ENCODE measurements around the gene BTBD17. TPM values are rescaled to one million over a fixed set of nuclear protein-coding genes. Genes with fewer than 3 reads are reported as not detected.

The BTBD17 gene
- total RNA-seq, 2 experiments from 2014 or later, result not detected

GRCh38 chr17:74394977-74395376 lies 33.3 kb upstream of the BTBD17 start:
- DNase-seq, result no peak
- CTCF ChIA-PET, result interaction anchor here (0.6 to 2.5 kb wide), 2 partner anchors 27 to 663 kb away, joined by 3 to 10 read pairs; partner anchors contain the start of gene GPR142
- Mint-ChIP-seq H3K36me3 (ENCODE audit: low read depth) (no peaks in the 10 kb centered on the region), H3K4me3 (no peak overlapping the region), H3K27ac (no peak overlapping the region), H3K4me1 (ENCODE audit: low read depth) (no peaks in the 10 kb centered on the region), H3K27me3 (ENCODE audit: low read depth) (no peaks in the 10 kb centered on the region), H3K9me3 (no peaks in the 10 kb centered on the region)
- intact Hi-C loops (cut with micrococcal nuclease), result no loop called here

GRCh38 chr17:74394275-74394950 lies 32.7 kb upstream of the BTBD17 start:
- H3K27ac Mint-ChIP-seq, result no peak overlapping the region
- CTCF ChIA-PET, result interaction anchor here (0.6 to 2.5 kb wide), 4 partner anchors 27 to 664 kb away, joined by 3 to 10 read pairs (median 3); partner anchors contain the start of gene GPR142

GRCh38 chr17:74393346-74393942 lies 31.8 kb upstream of the BTBD17 start:
- no peak overlapping the region for H3K27ac Mint-ChIP-seq
- no peaks in the 10 kb centered on the region for H3K4me1 Mint-ChIP-seq (ENCODE audit: low read depth)
- no peak for DNase-seq
- intact Hi-C loops (cut with micrococcal nuclease), result no loop called here
- H3K4me3 Mint-ChIP-seq, result no peak overlapping the region
- no peaks in the 10 kb centered on the region for H3K36me3 Mint-ChIP-seq (ENCODE audit: low read depth)
- no peaks in the 10 kb centered on the region for H3K9me3 Mint-ChIP-seq
- H3K27me3 Mint-ChIP-seq (ENCODE audit: low read depth), result no peaks in the 10 kb centered on the region
- CTCF ChIA-PET, result interaction anchor here (1.3 to 2.5 kb wide), 2 partner anchors 14 to 26 kb away, joined by 8 to 10 read pairs; partner anchors contain the start of gene GPR142

More at GRCh38 chr17:74394275-74394950, 32.7 kb upstream of the BTBD17 start:
- no peaks in the 10 kb centered on the region for H3K9me3 Mint-ChIP-seq
- H3K4me3 Mint-ChIP-seq, result no peak overlapping the region
- no peak for DNase-seq
- no peaks in the 10 kb centered on the region for H3K27me3 Mint-ChIP-seq (ENCODE audit: low read depth)
- H3K4me1 Mint-ChIP-seq (ENCODE audit: low read depth), result no peaks in the 10 kb centered on the region
- no peaks in the 10 kb centered on the region for H3K36me3 Mint-ChIP-seq (ENCODE audit: low read depth)
- intact Hi-C loops (cut with micrococcal nuclease), result no loop called here

- Mint-ChIP-seq H3K9me3 (no peaks in the 10 kb centered on the region), H3K4me1 (ENCODE audit: low read depth) (no peaks in the 10 kb centered on the region), H3K27ac (no peak overlapping the region), H3K27me3 (ENCODE audit: low read depth) (no peaks in the 10 kb centered on the region), H3K4me3 (no peak overlapping the region), H3K36me3 (ENCODE audit: low read depth) (no peaks in the 10 kb centered on the region)
- CTCF ChIA-PET, result interaction anchor here (1.3 to 2.5 kb wide), 2 partner anchors 13 to 25 kb away, joined by 8 to 10 read pairs; partner anchors contain the start of gene GPR142
- intact Hi-C loops (cut with micrococcal nuclease), result no loop called here
- DNase-seq, result no peak
Observed at GRCh38 chr17:74392848-74393247, 31.2 kb upstream of the BTBD17 start.

- H3K4me3 Mint-ChIP-seq, result no peak overlapping the region
- no peaks in the 10 kb centered on the region for H3K27me3 Mint-ChIP-seq (ENCODE audit: low read depth)
- no peaks in the 10 kb centered on the region for H3K9me3 Mint-ChIP-seq
- no peak overlapping the region for H3K27ac Mint-ChIP-seq
- DNase-seq, result no peak
- intact Hi-C loops (cut with micrococcal nuclease), result no loop called here
- no peaks in the 10 kb centered on the region for H3K4me1 Mint-ChIP-seq (ENCODE audit: low read depth)
- CTCF ChIA-PET, result interaction anchor here (1.2 to 1.8 kb wide), 3 partner anchors 9 to 142 kb away, joined by 5 to 7 read pairs (median 5); no protein-coding TSS in a partner anchor
- H3K36me3 Mint-ChIP-seq (ENCODE audit: low read depth), result no peaks in the 10 kb centered on the region
Observed at GRCh38 chr17:74391771-74392170, 30.1 kb upstream of the BTBD17 start.

GRCh38 chr17:74390680-74391653 lies 29.3 kb upstream of the BTBD17 start:
- Mint-ChIP-seq H3K9me3 (no peaks in the 10 kb centered on the region), H3K4me1 (ENCODE audit: low read depth) (no peaks in the 10 kb centered on the region), H3K36me3 (ENCODE audit: low read depth) (no peaks in the 10 kb centered on the region), H3K27me3 (ENCODE audit: low read depth) (no peaks in the 10 kb centered on the region), H3K4me3 (no peak overlapping the region), H3K27ac (no peak overlapping the region)
- no peak for DNase-seq
- CTCF ChIA-PET, result interaction anchor here (1.0 to 1.8 kb wide), 4 partner anchors 10 to 142 kb away, joined by 3 to 7 read pairs (median 5); no protein-coding TSS in a partner anchor
- intact Hi-C loops (cut with micrococcal nuclease), result no loop called here

- Mint-ChIP-seq H3K27ac (no peak overlapping the region), H3K4me3 (no peak overlapping the region), H3K4me1 (ENCODE audit: low read depth) (no peaks in the 10 kb centered on the region), H3K9me3 (no peaks in the 10 kb centered on the region), H3K27me3 (ENCODE audit: low read depth) (no peaks in the 10 kb centered on the region), H3K36me3 (ENCODE audit: low read depth) (no peaks in the 10 kb centered on the region)
- intact Hi-C loops (cut with micrococcal nuclease), result no loop called here
- CTCF ChIA-PET, result interaction anchor here (1.4 to 1.8 kb wide), 2 partner anchors 10 to 11 kb away, joined by 5 to 7 read pairs; no protein-coding TSS in a partner anchor
- DNase-seq, result no peak
Observed at GRCh38 chr17:74389937-74390679, 28.4 kb upstream of the BTBD17 start.

GRCh38 chr17:74389084-74389753 lies 27.6 kb upstream of the BTBD17 start:
- Mint-ChIP-seq H3K9me3 (no peaks in the 10 kb centered on the region), H3K36me3 (ENCODE audit: low read depth) (no peaks in the 10 kb centered on the region), H3K27me3 (ENCODE audit: low read depth) (no peaks in the 10 kb centered on the region), H3K27ac (no peak overlapping the region), H3K4me1 (ENCODE audit: low read depth) (no peaks in the 10 kb centered on the region), H3K4me3 (no peak overlapping the region)
- intact Hi-C loops (cut with micrococcal nuclease), result no loop called here
- CTCF ChIA-PET, result interaction anchor here (0.8 kb wide), 1 partner anchor 68 kb away, joined by 3 read pairs; no protein-coding TSS in a partner anchor
- no peak for DNase-seq

GRCh38 chr17:74387365-74388218 lies 25.9 kb upstream of the BTBD17 start:
- CTCF ChIA-PET, result interaction anchor here (0.6 kb wide), 2 partner anchors 8 to 23 kb away, joined by 3 read pairs; no protein-coding TSS in a partner anchor
- Mint-ChIP-seq H3K27ac (no peak overlapping the region), H3K36me3 (ENCODE audit: low read depth) (no peaks in the 10 kb centered on the region), H3K4me3 (no peak overlapping the region), H3K4me1 (ENCODE audit: low read depth) (no peaks in the 10 kb centered on the region), H3K9me3 (no peaks in the 10 kb centered on the region), H3K27me3 (ENCODE audit: low read depth) (no peaks in the 10 kb centered on the region)
- intact Hi-C loops (cut with micrococcal nuclease), result no loop called here
- DNase-seq, result no peak

- Mint-ChIP-seq H3K4me3 (no peak overlapping the region), H3K36me3 (ENCODE audit: low read depth) (no peaks in the 10 kb centered on the region), H3K9me3 (no peaks in the 10 kb centered on the region), H3K27me3 (ENCODE audit: low read depth) (no peaks in the 10 kb centered on the region), H3K27ac (no peak overlapping the region), H3K4me1 (ENCODE audit: low read depth) (no peaks in the 10 kb centered on the region)
- intact Hi-C loops (cut with micrococcal nuclease), result no loop called here
- CTCF ChIA-PET, result interaction anchor here (0.9 kb wide), 1 partner anchor 71 kb away, joined by 5 read pairs; no protein-coding TSS in a partner anchor
- no peak for DNase-seq
Observed at GRCh38 chr17:74386386-74386785, 24.7 kb upstream of the BTBD17 start.
